NCI-H345 treated with DMSO at 0.1 percent for 48 hours (cell line): ENCODE measurements around the gene HSFX1.

Experiments used
- DNase-seq: peaks from one replicate; lab custom pipeline; 2025; ENCODE audit not compliant: unreplicated experiment; lab: John Stamatoyannopoulos, UW

Gene HSFX1

GRCh38 chrX:149803458-149804062, 29.7 kb downstream of the HSFX1 start:
- no peak for DNase-seq

- no peak for DNase-seq
These were observed 30.2 kb downstream of the HSFX1 start for GRCh38 chrX:149804102-149804501.

GRCh38 chrX:149807747-149808458, 34.0 kb downstream of the HSFX1 start:
- DNase-seq: no peak

GRCh38 chrX:149818652-149819051, 44.8 kb downstream of the HSFX1 start:
- no peak for DNase-seq

- no peak for DNase-seq
These were observed 45.5 kb downstream of the HSFX1 start for GRCh38 chrX:149819371-149819770.

GRCh38 chrX:149825424-149825823, 51.6 kb downstream of the HSFX1 start:
- peak; percentile 1 for DNase-seq
